ENCODE measurements around the gene RPS16. TPM values are rescaled to one million over a fixed set of nuclear protein-coding genes. Genes with fewer than 3 reads are reported as not detected.

The RPS16 gene
- total RNA-seq, 2 donors from 2014 or later: 1,162 to 1,716 TPM

DNA sequence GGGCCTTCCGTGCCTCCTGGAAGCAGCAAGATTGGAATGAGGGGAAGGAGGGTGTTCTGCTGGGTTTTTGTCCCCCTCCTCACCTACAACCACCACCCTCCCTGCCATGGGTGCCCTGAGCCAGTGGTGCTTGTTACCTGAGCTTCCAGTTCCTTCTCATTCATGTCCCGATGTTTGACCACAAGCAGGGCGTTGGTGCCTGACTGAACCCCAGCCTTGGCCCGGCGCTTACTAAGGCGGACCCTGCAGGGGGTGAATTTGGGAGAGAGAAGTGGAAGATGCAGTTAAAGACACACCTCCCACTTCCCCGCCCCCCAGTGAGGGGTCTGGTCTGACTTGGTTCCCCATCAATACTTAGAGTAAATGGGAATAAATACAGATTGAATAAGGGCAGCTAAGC lies 49.2 kb downstream of the RPS16 start:
- H3K9me3 ChIP-seq: no peaks in the 10 kb centered on the region
- 80% methylated on average over 7 of the region's 7 CpGs for WGBS
- intact Hi-C loops (cut with DNase I): no loop called here
- no peak overlapping the region for H3K4me3 ChIP-seq
- no peak overlapping the region for H3K27ac ChIP-seq
- peaks cover 8% of the 10 kb centered on the region for H3K4me1 ChIP-seq (replicated peaks)
- no peak for DNase-seq (ENCODE audit: low spot score)
- peaks cover 3 to 26% of the 10 kb centered on the region in 2 donors for H3K36me3 ChIP-seq
- H3K27me3 ChIP-seq (replicated peaks; ENCODE audit: insufficient read depth): no peaks in the 10 kb centered on the region
- TF ChIP-seq POLR2AphosphoS5 (IDR thresholded peaks at IDR 0.05): no peak
- TF ChIP-seq, protein P1, sequence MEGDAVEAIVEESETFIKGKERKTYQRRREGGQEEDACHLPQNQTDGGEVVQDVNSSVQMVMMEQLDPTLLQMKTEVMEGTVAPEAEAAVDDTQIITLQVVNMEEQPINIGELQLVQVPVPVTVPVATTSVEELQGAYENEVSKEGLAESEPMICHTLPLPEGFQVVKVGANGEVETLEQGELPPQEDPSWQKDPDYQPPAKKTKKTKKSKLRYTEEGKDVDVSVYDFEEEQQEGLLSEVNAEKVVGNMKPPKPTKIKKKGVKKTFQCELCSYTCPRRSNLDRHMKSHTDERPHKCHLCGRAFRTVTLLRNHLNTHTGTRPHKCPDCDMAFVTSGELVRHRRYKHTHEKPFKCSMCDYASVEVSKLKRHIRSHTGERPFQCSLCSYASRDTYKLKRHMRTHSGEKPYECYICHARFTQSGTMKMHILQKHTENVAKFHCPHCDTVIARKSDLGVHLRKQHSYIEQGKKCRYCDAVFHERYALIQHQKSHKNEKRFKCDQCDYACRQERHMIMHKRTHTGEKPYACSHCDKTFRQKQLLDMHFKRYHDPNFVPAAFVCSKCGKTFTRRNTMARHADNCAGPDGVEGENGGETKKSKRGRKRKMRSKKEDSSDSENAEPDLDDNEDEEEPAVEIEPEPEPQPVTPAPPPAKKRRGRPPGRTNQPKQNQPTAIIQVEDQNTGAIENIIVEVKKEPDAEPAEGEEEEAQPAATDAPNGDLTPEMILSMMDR (IDR thresholded peaks at IDR 0.05): no peak
- TF ChIP-seq POLR2A (IDR thresholded peaks at IDR 0.05): no peak

DNA sequence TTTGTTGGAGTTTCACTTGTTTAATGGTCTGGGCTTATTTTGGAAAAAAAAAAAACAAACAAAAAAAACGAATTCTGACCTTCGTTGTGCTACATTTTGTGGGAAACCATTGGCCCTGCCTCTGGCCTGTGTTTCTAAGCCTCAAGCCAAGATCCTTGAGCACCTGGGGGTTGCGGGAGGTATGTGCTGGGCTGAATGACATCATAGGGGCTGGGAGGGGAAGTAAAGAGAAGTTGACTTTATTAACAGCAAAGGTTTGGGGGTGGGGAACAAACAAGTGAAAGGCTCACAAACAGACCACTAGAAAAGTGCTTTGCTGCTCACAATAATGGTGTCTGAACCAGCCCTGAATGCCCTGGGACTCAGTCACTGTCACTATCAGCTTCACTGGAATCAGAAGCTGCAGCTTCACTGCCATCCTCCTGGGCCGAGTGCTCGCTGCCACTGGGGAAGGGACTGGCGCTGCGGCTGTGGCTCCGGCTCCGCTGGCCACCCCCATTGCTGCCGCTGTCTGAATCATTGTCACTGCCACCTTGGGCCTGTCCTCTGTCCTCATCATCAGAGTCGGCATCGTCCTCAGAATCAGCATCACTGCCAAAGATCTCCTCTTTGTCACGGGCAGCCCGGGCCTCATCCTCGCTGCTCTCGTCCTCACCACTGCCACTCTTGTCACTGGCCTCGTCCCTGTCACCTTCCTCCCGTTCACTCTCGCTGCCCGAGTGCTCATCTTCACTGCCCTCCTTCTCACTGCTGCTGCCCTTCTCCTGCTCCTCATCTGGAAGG lies 49.9 kb downstream of the RPS16 start:
- intact Hi-C loops (cut with DNase I): no loop called here
- WGBS: 72% methylated on average over 20 of the region's 20 CpGs
- Histone ChIP-seq H3K4me1 (replicated peaks) (peaks cover 8% of the 10 kb centered on the region), H3K27me3 (replicated peaks; ENCODE audit: insufficient read depth) (no peaks in the 10 kb centered on the region), H3K9me3 (no peaks in the 10 kb centered on the region), H3K4me3 (no peak overlapping the region), H3K36me3 (peaks cover 4 to 33% of the 10 kb centered on the region in 2 donors), H3K27ac (no peak overlapping the region)
- DNase-seq (ENCODE audit: low spot score): no peak
- TF ChIP-seq POLR2A (IDR thresholded peaks at IDR 0.05): no peak
- no peak for TF ChIP-seq POLR2AphosphoS5 (IDR thresholded peaks at IDR 0.05)
- TF ChIP-seq, protein P1 (IDR thresholded peaks at IDR 0.05): no peak

DNA sequence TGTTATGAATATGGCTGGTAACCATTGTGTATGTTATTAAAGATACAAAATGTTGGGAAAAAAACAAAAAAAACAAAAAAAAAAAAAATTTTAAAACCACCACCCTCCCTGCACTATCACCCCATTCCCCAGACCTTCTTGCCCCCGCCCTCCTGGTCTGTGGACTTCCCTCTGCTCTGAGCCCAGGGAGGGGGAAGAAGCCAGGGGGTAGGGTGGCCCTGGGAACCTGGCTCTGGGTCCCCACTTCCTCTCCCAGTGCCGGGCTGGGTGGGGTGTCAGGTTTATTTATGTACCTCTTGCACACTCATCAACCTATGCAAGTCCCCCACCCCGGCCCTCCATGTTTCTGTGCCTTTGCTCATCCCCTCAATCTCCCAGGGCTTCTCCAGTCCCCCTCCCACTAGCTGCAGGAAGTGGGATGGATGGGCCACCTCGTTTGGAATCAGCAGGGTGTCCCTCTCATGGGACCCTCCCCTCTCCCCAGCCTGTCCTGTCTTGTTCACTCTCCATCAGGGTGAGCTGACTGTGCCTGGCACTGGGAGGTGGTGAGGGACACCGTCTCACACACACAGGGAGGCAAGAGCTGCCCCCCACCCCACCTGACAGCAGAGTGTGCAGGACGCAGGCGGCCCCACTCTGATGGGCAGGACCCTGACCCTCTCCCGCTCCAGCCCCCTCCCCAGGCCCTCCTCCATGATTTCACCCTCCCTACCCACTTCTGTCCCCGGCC lies 50.7 kb downstream of the RPS16 start:
- Histone ChIP-seq H3K4me3 (no peak overlapping the region), H3K27me3 (replicated peaks; ENCODE audit: insufficient read depth) (no peaks in the 10 kb centered on the region), H3K27ac (no peak overlapping the region), H3K36me3 (peaks cover 12 to 41% of the 10 kb centered on the region in 2 donors), H3K4me1 (replicated peaks) (peaks cover 8% of the 10 kb centered on the region), H3K9me3 (no peaks in the 10 kb centered on the region)
- DNase-seq (ENCODE audit: low spot score): no peak
- 56% methylated on average over 9 of the region's 9 CpGs for WGBS
- no peak for TF ChIP-seq POLR2A (IDR thresholded peaks at IDR 0.05)
- TF ChIP-seq, protein P1 (IDR thresholded peaks at IDR 0.05): no peak
- TF ChIP-seq POLR2AphosphoS5 (IDR thresholded peaks at IDR 0.05): no peak
- intact Hi-C loops (cut with DNase I): no loop called here

Small RNAs within 50 kb of the gene (microRNA-seq; reads per million reads assigned to microRNA genes)
- 0.34 reads per million for gene MIR4530

Small RNAs within 50 kb of the gene (small RNA-seq; reads per million reads assigned to genes)
- gene MIR4530: 0 reads per million in 2 donors

Other genes starting within 250 kb of the RPS16 start
- gene NCCRP1, start 239.0 kb downstream of the RPS16 start, total RNA-seq: 1 to 10 TPM; 1.4 to 2.7 TPM
- 100 to 1,000 TPM in 1 of 2 donors, not detected in 1; 165 TPM for gene SYCN, start 231.7 kb downstream of the RPS16 start, total RNA-seq
- gene IFNL3, start 190.9 kb downstream of the RPS16 start, total RNA-seq: not detected
- not detected for gene IFNL4, start 187.1 kb downstream of the RPS16 start, total RNA-seq
- gene IFNL2, start 167.6 kb downstream of the RPS16 start, total RNA-seq: not detected
- gene IFNL1, start 139.5 kb downstream of the RPS16 start, total RNA-seq: not detected
- 1 to 10 TPM; 4.2 to 5.6 TPM for gene LRFN1, start 115.1 kb downstream of the RPS16 start, total RNA-seq
- 10 to 100 TPM in 1 of 2 donors, 1 to 10 TPM in 1; 1.5 to 10.2 TPM for gene GMFG, start 99.9 kb downstream of the RPS16 start, total RNA-seq
- gene SAMD4B, start 93.5 kb downstream of the RPS16 start, total RNA-seq: 100 to 1,000 TPM; 133 to 227 TPM
- 10 to 100 TPM; 47.5 to 63.6 TPM for gene PAF1, start 44.8 kb downstream of the RPS16 start, total RNA-seq
- 10 to 100 TPM; 50.2 to 56.4 TPM for gene MED29, start 44.6 kb downstream of the RPS16 start, total RNA-seq
- gene ZFP36, start 29.1 kb downstream of the RPS16 start, total RNA-seq: 100 to 1,000 TPM in 1 of 2 donors, 10 to 100 TPM in 1; 96.5 to 170 TPM
- gene PLEKHG2, start 23.3 kb downstream of the RPS16 start, total RNA-seq: 10 to 100 TPM; 14.4 to 21.1 TPM
- gene SUPT5H, start 9.6 kb upstream of the RPS16 start, total RNA-seq: 100 to 1,000 TPM in 1 of 2 donors, 10 to 100 TPM in 1; 79.8 to 246 TPM
- gene TIMM50, start 44.9 kb upstream of the RPS16 start, total RNA-seq: 10 to 100 TPM; 54.1 to 75.5 TPM
- 1 to 10 TPM in 1 of 2 donors, not detected in 1; 6.3 TPM for gene DLL3, start 63.0 kb upstream of the RPS16 start, total RNA-seq
- not detected for gene SELENOV, start 79.2 kb upstream of the RPS16 start, total RNA-seq
- gene EID2B, start 96.9 kb upstream of the RPS16 start, total RNA-seq: 1 to 10 TPM; 2.6 to 4.5 TPM
- 10 to 100 TPM; 21.1 to 25.3 TPM for gene EID2, start 104.2 kb upstream of the RPS16 start, total RNA-seq
- not detected for gene LGALS13, start 166.6 kb upstream of the RPS16 start, total RNA-seq
- not detected for gene LGALS16, start 220.0 kb upstream of the RPS16 start, total RNA-seq

Measured in prostate gland (tissue), 2 donors.